ENCODE data around the gene CPZ.
"Not testable (repeated sequence)": the region's sequence is repeated elsewhere in the genome, so short reads cannot be mapped to it uniquely, and the experiment has no call there.

The CPZ gene

GRCh38 chr4:8653326-8654000, 60.9 kb downstream of the CPZ start:
- no peak for DNase-seq (ENCODE audit: extremely low read depth, insufficient read length)
- Histone ChIP-seq H3K27me3 (replicated peaks; ENCODE audit: control insufficient read depth, insufficient read depth, low read length) (no peaks in the 10 kb centered on the region), H3K4me3 (replicated peaks; ENCODE audit: low read depth, low read length) (no peak overlapping the region)

DNA sequence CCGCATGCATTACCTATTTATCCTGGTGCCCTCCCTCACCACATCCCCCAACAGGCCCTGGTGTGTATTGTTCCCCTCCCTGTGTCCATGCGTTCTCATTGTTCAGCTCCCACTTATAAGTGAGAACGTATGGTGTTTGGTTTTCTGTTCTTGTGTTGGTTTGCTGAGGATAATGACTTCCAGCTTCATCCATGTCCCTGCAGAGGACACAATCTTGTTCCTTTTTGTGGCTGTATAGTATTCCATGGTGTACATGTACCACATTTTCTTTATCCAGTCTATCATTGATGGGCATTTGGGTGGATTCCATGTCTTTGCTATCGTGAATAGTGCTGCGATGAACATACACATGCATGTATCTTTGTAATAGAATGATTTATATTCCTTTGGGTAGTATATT, 61.6 kb downstream of the CPZ start:
- not testable (repeated sequence) for DNase-seq (ENCODE audit: extremely low read depth, insufficient read length); H3K27me3 ChIP-seq (replicated peaks; ENCODE audit: control insufficient read depth, insufficient read depth, low read length); H3K4me3 ChIP-seq (replicated peaks; ENCODE audit: low read depth, low read length); H3K36me3 ChIP-seq (ENCODE audit: control insufficient read depth, insufficient read depth, low read length)

More at GRCh38 chr4:8653326-8654000, 60.9 kb downstream of the CPZ start:
- no peak for TF ChIP-seq CTCF (IDR thresholded peaks at IDR 0.05; ENCODE audit: insufficient read depth, low read length, poor library complexity, severe bottlenecking)
- no peaks in the 10 kb centered on the region for H3K36me3 ChIP-seq (ENCODE audit: control insufficient read depth, insufficient read depth, low read length)

GRCh38 chr4:8655411-8656184, 63.0 kb downstream of the CPZ start:
- H3K36me3 ChIP-seq (ENCODE audit: control insufficient read depth, insufficient read depth, low read length), result no peaks in the 10 kb centered on the region
- H3K27me3 ChIP-seq (replicated peaks; ENCODE audit: control insufficient read depth, insufficient read depth, low read length), result no peaks in the 10 kb centered on the region
- DNase-seq (ENCODE audit: extremely low read depth, insufficient read length), result no peak
- no peak for TF ChIP-seq CTCF (IDR thresholded peaks at IDR 0.05; ENCODE audit: insufficient read depth, low read length, poor library complexity, severe bottlenecking)
- no peak overlapping the region for H3K4me3 ChIP-seq (replicated peaks; ENCODE audit: low read depth, low read length)

- H3K36me3 ChIP-seq (ENCODE audit: control insufficient read depth, insufficient read depth, low read length), result no peaks in the 10 kb centered on the region
- H3K4me3 ChIP-seq (replicated peaks; ENCODE audit: low read depth, low read length), result no peak overlapping the region
- H3K27me3 ChIP-seq (replicated peaks; ENCODE audit: control insufficient read depth, insufficient read depth, low read length), result no peaks in the 10 kb centered on the region
- TF ChIP-seq CTCF (IDR thresholded peaks at IDR 0.05; ENCODE audit: insufficient read depth, low read length, poor library complexity, severe bottlenecking), result no peak
- DNase-seq (ENCODE audit: extremely low read depth, insufficient read length), result no peak
These were observed 63.6 kb downstream of the CPZ start for GRCh38 chr4:8656185-8656517.

DNA sequence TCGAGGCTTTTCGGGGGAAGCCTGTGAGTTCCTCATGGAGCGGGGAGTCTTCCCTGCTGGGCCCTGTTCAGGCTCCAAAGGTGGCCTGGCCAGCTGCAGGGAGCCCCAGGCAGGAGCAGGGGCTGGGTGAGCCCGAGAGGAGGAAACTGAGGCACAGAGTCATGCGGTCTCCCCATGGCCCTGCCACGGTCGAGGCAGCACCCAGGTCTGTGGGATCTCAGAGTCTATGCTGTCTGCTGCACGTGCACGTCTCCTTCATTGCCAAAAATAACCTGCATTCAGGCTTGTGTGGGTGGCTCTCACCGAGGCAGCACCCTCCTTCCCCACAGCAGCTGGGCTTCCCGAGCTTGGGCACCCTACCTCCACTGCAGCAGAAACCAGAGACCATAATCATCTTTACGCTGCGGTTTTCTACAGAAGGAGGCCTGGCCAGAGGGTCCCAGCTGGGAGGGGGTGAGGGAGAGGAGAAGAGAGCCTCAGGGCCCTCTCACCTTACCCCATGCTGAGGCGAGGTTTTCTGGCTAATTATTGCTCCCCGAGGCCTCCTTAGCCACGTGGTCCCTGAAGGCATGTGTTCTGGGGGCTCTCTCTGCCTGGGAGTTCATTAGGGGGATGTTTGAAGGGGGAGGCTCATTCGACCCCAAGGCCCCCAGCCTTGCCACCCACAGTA, 64.3 kb downstream of the CPZ start:
- H3K27me3 ChIP-seq (replicated peaks; ENCODE audit: control insufficient read depth, insufficient read depth, low read length), result no peaks in the 10 kb centered on the region; the same call in 1 of the 2 replicates
- DNase-seq (ENCODE audit: extremely low read depth, insufficient read length), result no peak
- no peak overlapping the region for H3K4me3 ChIP-seq (replicated peaks; ENCODE audit: low read depth, low read length)
- no peaks in the 10 kb centered on the region for H3K36me3 ChIP-seq (ENCODE audit: control insufficient read depth, insufficient read depth, low read length)
- TF ChIP-seq CTCF (IDR thresholded peaks at IDR 0.05; ENCODE audit: insufficient read depth, low read length, poor library complexity, severe bottlenecking), result no peak

All from GM06990 (cell line).